H7 (cell line): ENCODE measurements around the gene IL25. TPM values are rescaled to one million over a fixed set of nuclear protein-coding genes. Genes with fewer than 3 reads are reported as not detected.

Source experiments
- DNase-seq: peaks from one replicate; pipeline ENCODE4 v3.0.0; 2012
- H3K27me3 ChIP-seq: 2 replicates; pipeline ENCODE4 v1.6.0; 2011; ENCODE audit warnings: mild to moderate bottlenecking, low read length; ENCODE audit not compliant: control insufficient read depth, insufficient read depth
- H3K36me3 ChIP-seq: replicated peaks from 2 replicates; pipeline ENCODE4 v1.5.1; 2011; ENCODE audit warnings: low read length; ENCODE audit not compliant: control insufficient read depth, insufficient read depth
- H3K4me3 ChIP-seq: 2 replicates; pipeline ENCODE4 v1.5.1; 2011; ENCODE audit warnings: low read depth, mild to moderate bottlenecking, control low read depth, low read length, moderate library complexity; ENCODE audit not compliant: insufficient read depth
- total RNA-seq: library from RNA; depleted of rRNA; stranded (reverse); fragments of >200 nt; shearing (Covaris generic); gene quantifications from 2 replicates; pipeline ENCODE4 v1.2.3, GENCODE V29; 2014

Gene IL25
- total RNA-seq, 1 experiment from 2014 or later = 0.31 TPM

DNA sequence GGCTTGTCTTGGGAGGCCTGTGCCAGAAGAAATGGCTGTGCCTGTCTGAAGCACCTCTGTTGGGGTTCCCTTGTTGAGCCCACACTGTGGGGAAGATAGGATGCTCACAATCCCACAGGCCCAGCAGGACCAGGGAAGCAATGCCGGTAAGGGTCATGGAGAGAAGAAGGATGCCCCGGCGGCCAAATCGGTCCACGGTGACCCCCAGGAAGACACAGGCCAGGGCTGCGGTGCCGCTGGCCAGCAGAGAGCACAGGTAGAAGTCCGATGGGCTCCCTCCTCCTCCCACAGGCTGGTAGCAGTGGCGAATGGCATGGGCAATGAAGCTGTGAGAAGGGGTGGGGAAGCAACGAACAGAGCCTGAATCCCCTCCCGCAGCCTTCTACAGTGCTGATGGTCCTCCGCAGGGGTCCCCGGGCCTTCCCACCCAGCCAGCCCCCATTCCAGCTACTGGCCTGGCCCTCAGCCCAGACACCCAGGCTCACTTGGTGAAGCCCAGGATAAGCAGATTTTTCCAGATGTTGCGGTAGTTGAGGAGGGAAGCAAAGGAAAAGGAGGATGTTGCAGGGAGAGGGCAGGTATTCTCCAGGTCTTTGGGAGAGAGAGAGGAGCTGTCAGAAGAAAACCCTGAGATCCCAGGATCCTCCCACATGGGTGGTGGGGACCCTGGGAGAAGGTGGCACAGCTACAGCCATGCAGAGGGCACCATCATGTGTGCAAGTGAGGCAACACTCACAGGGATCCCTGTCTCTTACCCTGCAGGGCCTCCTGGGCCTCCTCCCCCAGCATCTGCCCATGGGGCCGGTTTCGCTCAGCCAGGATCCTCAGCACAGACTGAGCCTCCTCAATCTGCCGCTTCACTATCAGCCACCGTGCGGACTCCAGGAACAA is 25.0 kb upstream of the IL25 start:
- peak; percentile 33 for DNase-seq
- Histone ChIP-seq H3K27me3 (peaks cover 11% of the 10 kb centered on the region), H3K36me3 (peaks cover 1% of the 10 kb centered on the region; the same call in 1 of the 2 replicates), H3K4me3 (no peak overlapping the region)

GRCh38 chr14:23348297-23348655 is 24.3 kb upstream of the IL25 start:
- Histone ChIP-seq H3K27me3 (peaks cover 13% of the 10 kb centered on the region), H3K36me3 (peaks cover 1% of the 10 kb centered on the region; the same call in 1 of the 2 replicates), H3K4me3 (no peak overlapping the region)
- peak; percentile 38 for DNase-seq

DNA sequence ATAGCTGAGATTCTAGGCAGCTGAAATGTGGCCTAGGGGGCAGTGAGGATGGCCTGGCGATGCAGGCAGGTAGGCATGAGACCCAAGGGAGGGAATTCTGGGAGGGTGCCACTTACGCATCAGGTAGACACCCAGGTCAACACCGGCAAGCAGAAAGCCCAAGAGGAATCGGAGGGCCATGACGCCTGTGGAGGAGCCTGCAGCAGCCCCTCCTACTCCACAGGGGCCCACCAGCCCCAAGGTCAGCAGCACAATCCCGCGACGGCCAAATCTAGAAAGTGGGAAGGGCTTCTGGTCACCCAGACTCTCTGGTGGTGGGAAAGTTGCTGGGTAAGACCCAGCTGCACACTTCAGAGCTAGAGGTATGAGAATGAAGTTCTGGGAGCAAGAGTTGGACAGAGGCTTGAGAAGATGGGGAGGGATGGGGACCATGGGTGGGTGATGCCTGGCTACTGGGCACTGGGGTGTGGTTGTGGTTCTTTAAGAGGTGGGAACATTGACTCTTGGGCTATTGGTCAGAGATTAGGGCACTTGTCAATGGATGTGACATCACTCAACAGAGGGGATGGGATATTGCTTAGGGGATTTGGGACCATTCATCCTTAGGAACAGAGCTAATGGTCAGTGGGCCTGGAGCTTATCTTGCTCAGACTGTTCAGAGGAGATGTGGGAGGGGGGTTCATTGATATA is 23.3 kb upstream of the IL25 start:
- Histone ChIP-seq H3K36me3 (peaks cover 1% of the 10 kb centered on the region; the same call in 1 of the 2 replicates), H3K27me3 (peaks cover 16% of the 10 kb centered on the region), H3K4me3 (no peak overlapping the region)
- peak; percentile 23 for DNase-seq

DNA sequence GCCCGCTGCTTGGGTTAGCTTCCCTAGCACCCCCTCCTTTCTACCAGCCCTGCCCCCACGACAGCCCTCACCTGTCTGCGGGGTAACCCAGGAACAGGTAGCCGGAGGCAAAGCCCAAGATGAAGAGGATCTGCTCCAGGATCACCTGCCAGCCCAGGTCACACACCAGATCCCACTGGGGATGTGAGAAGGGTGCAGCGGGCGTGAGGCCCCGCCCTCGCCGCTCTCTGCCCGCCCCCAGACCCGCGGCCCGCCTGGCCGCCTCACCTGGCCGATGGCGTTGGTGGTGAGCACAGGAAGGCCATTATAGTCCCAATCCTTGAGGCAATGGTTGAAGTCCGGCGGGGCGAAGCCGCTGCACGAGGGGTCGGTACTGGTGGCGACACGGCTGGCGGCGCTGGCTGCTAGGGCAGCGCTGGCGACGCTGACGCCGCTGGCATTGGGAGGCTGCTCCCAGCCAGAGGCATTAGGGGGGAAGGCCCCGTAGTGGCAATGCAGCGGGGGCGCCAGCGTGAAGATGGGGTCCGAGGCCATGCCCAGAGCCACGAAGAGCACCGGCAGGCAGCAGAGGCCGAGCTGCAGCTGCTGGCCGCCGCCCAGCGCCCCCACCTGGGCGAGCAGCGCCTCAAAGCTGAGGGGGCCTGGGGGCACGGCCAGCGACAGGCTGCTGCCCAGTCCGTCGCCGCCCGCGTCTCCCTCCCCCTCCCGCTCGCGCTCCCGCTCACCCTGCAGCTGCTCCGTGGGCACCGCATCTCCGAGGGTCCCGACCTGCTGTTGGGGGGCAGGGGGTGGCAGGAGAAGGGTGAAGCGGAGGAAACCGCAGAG is 20.7 kb upstream of the IL25 start:
- Histone ChIP-seq H3K36me3 (0 out of 2 replicates have a peak, but pooled peaks cover 1% of the 10 kb centered on the region), H3K27me3 (peaks cover 16% of the 10 kb centered on the region), H3K4me3 (peak overlapping the region; percentile 84)
- peak; percentile 94 for DNase-seq

GRCh38 chr14:23352506-23353432 is 19.8 kb upstream of the IL25 start, which contains the start of gene SLC22A17:
SLC22A17 (minus strand) TSS chr14:23352887.
- H3K27me3 ChIP-seq = peaks cover 16% of the 10 kb centered on the region
- H3K4me3 ChIP-seq = peak within 1 kb of the TSS; percentile 84
- peak; percentile 94 for DNase-seq
- H3K36me3 ChIP-seq = 0 out of 2 replicates have a peak, but pooled peaks cover 1% of the 10 kb centered on the region

- no peak overlapping the region for H3K4me3 ChIP-seq
- peaks cover 16% of the 10 kb centered on the region for H3K27me3 ChIP-seq
- H3K36me3 ChIP-seq = no peaks in the 10 kb centered on the region
- DNase-seq = peak; percentile 22
Measured at GRCh38 chr14:23353433-23353780, 19.2 kb upstream of the IL25 start.

DNA sequence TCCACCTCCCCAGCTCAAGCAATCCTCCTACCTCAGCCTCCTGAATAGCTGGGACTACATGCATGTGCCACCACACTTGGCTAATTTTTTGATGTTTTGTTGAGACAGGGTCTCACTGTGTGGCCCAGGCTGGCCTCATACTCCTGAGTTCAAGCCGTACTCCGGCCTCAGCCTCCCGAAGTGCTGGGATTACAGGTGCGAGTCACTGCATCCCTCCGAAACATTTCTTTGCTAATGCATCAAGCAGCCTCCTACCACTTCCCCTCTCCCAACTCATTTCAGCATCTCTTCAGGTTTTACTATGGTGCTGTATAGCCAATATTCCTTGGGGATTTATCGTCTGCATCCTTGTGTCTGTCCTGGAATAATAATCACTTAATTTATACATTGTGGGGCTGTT is 17.6 kb upstream of the IL25 start:
- peaks cover 16% of the 10 kb centered on the region for H3K27me3 ChIP-seq

GRCh38 chr14:23355871-23356435 is 16.7 kb upstream of the IL25 start:
- Histone ChIP-seq H3K4me3 (no peak overlapping the region), H3K27me3 (peaks cover 16% of the 10 kb centered on the region), H3K36me3 (peaks cover 1% of the 10 kb centered on the region; the same call in 1 of the 2 replicates)
- DNase-seq = peak; percentile 12

More for the DNA sequence above, 17.6 kb upstream of the IL25 start:
- Histone ChIP-seq H3K36me3 (peaks cover 1% of the 10 kb centered on the region; the same call in 1 of the 2 replicates), H3K4me3 (no peak overlapping the region)
- DNase-seq = peak; percentile 3

GRCh38 chr14:23356662-23357061 is 15.9 kb upstream of the IL25 start:
- Histone ChIP-seq H3K4me3 (no peak overlapping the region), H3K27me3 (peaks cover 11% of the 10 kb centered on the region; the same call in 1 of the 2 replicates), H3K36me3 (peaks cover 1% of the 10 kb centered on the region; the same call in 1 of the 2 replicates)
- peak; percentile 11 for DNase-seq

GRCh38 chr14:23357261-23357660 is 15.3 kb upstream of the IL25 start:
- Histone ChIP-seq H3K4me3 (no peak overlapping the region), H3K36me3 (peaks cover 1% of the 10 kb centered on the region; the same call in 1 of the 2 replicates), H3K27me3 (peaks cover 6% of the 10 kb centered on the region; the same call in 1 of the 2 replicates)
- peak; percentile 14 for DNase-seq

DNA sequence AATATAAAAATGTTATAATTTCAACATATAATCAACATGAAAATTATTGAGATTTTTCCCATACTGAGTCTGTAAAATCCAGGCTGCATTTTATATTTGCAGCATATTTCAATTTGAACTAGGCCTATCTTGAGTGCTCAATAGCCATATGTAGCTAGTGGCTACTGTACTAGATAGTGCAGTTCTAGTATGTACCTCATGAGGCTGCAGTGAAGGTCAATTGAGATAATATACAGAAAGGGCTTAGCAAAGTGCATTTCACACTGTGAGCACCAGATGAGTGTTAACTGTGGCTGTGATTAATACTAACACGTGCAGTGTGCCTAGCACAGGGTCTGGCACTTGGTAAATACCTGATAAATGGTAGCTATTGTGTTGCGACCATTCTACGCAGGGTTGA is 14.6 kb upstream of the IL25 start:
- H3K36me3 ChIP-seq = peaks cover 1% of the 10 kb centered on the region; the same call in 1 of the 2 replicates
- peaks cover 4% of the 10 kb centered on the region; the same call in 1 of the 2 replicates for H3K27me3 ChIP-seq
- DNase-seq = peak; percentile 8
- H3K4me3 ChIP-seq = no peak overlapping the region

GRCh38 chr14:23358553-23359166 is 13.9 kb upstream of the IL25 start:
- no peak overlapping the region for H3K4me3 ChIP-seq
- peak; percentile 46 for DNase-seq
- peaks cover 1% of the 10 kb centered on the region; the same call in 1 of the 2 replicates for H3K36me3 ChIP-seq
- H3K27me3 ChIP-seq = no peaks in the 10 kb centered on the region; the same call in 1 of the 2 replicates
